ENCODE measurements around the gene TEKT3.

- TF ChIP-seq CTCF (IDR thresholded peaks at IDR 0.05; ENCODE audit: low read depth, low read length), result no peak
- no peak for TF ChIP-seq POLR2A (IDR thresholded peaks at IDR 0.05; ENCODE audit: extremely low read depth, insufficient read length)
- TF ChIP-seq MAX (IDR thresholded peaks at IDR 0.05; ENCODE audit: low read depth, low read length), result no peak
These were observed 6.6 kb upstream of the TEKT3 start for GRCh38 chr17:15348021-15348420.

Data from NB4 (cell line).